Endothelial cell of umbilical vein (primary cell): ENCODE measurements around the gene IGFBP6.

ENCODE experiments used
- CTCF ChIP-seq, 2 donors: IDR thresholded peaks; 1 replicate in 1 of 2; 2 replicates in 1 of 2; pipeline ENCODE4 v1.5.1; 2011; ENCODE audit warnings: low read length in 2 of 2, mild to moderate bottlenecking in 2 of 2, moderate library complexity in 2 of 2, control low read depth in 1 of 2, inconsistent platforms in 1 of 2, low read depth in 1 of 2; ENCODE audit not compliant: insufficient read depth in 1 of 2; ENCODE audit errors: extremely low read depth in 1 of 2
- FOS ChIP-seq: IDR thresholded peaks from 2 replicates; pipeline ENCODE4 v1.6.1; 2011; ENCODE audit warnings: mild to moderate bottlenecking, low read length, moderate library complexity, borderline replicate concordance; ENCODE audit not compliant: insufficient read depth
- POLR2A ChIP-seq: IDR thresholded peaks from 2 replicates; pipeline ENCODE4 v1.6.1; 2012; ENCODE audit warnings: low read depth, mild to moderate bottlenecking, control low read depth, low read length
- POLR2AphosphoS5 ChIP-seq: IDR thresholded peaks from 2 replicates; pipeline ENCODE4 v1.6.1; 2012; ENCODE audit warnings: low read depth, mild to moderate bottlenecking, control low read depth, low read length, moderate library complexity; ENCODE audit not compliant: insufficient read depth

- TF ChIP-seq CTCF (IDR thresholded peaks at IDR 0.05; ENCODE audit: extremely low read depth in 1 of 2, insufficient read depth in 1 of 2, low read depth in 1 of 2, low read length in 2 of 2) = no peak
- no peak for TF ChIP-seq POLR2A
- TF ChIP-seq POLR2AphosphoS5 = no peak
- no peak for TF ChIP-seq FOS
Measured at GRCh38 chr12:53060721-53061276, 36.7 kb upstream of the IGFBP6 start.
